GM19023 (cell line): ENCODE measurements around the gene TINAGL1.

Source experiments
- ATAC-seq: cut with Tn5 transposase; IDR thresholded peaks from one replicate; pipeline ENCODE4 v1.9.1; 2021; ENCODE audit warnings: mild to moderate bottlenecking, moderate library complexity; ENCODE audit not compliant: unreplicated experiment

TINAGL1 gene

GRCh38 chr1:31626223-31627207, 50.2 kb downstream of the TINAGL1 start:
- ATAC-seq = no peak

GRCh38 chr1:31627301-31627929, 51.1 kb downstream of the TINAGL1 start:
- no peak for ATAC-seq

- ATAC-seq = no peak
Measured at GRCh38 chr1:31627930-31628559, 51.7 kb downstream of the TINAGL1 start.

- ATAC-seq = no peak
Measured at GRCh38 chr1:31628931-31629556, 52.7 kb downstream of the TINAGL1 start.

GRCh38 chr1:31632649-31633048, 56.3 kb downstream of the TINAGL1 start:
- no peak for ATAC-seq

GRCh38 chr1:31633117-31633516, 56.8 kb downstream of the TINAGL1 start:
- no peak for ATAC-seq
